Keratinocyte (primary cell): ENCODE data around the gene PACSIN2. TPM values are rescaled to one million over a fixed set of nuclear protein-coding genes. Genes with fewer than 3 reads are reported as not detected.

ENCODE experiments used
- DNase-seq: peaks from one replicate; pipeline ENCODE4 v3.0.0-alpha.2; 2011; ENCODE audit warnings: low read depth, missing footprints, low spot score
- FAIRE-seq: peaks from 2 replicates; lab custom pipeline; 2011; peaks lifted over from hg19 to GRCh38; lab: Jason Lieb, UNC
- H2AFZ ChIP-seq: 2 replicates; pipeline ENCODE4 v1.6.0; 2012; ENCODE audit warnings: low read length, control low read depth, inconsistent platforms; ENCODE audit not compliant: control insufficient read depth
- H3K27ac ChIP-seq: 2 replicates; pipeline ENCODE4 v1.5.1; 2011; ENCODE audit warnings: low read length; ENCODE audit not compliant: control insufficient read depth, insufficient read depth
- H3K27me3 ChIP-seq: 3 replicates; pipeline ENCODE4 v1.6.0; 2011; ENCODE audit warnings: low read length; ENCODE audit not compliant: control insufficient read depth, insufficient read depth; ENCODE audit errors: extremely low read depth
- H3K36me3 ChIP-seq, 2 experiments: 2 replicates in 1 of 2; 3 replicates in 1 of 2; pipeline ENCODE4 v1.5.1; 2011; ENCODE audit warnings: low read length in 2 of 2, mild to moderate bottlenecking in 1 of 2; ENCODE audit not compliant: control insufficient read depth in 2 of 2, insufficient read depth in 2 of 2; ENCODE audit errors: extremely low read depth in 1 of 2
- H3K4me1 ChIP-seq: 3 replicates; pipeline ENCODE4 v1.5.1; 2011; ENCODE audit warnings: low read length; ENCODE audit not compliant: control insufficient read depth, insufficient read depth; ENCODE audit errors: extremely low read depth
- H3K4me2 ChIP-seq: 3 replicates; pipeline ENCODE4 v1.6.0; 2011; ENCODE audit warnings: low read depth, low read length; ENCODE audit not compliant: control insufficient read depth, insufficient read depth; ENCODE audit errors: extremely low read depth
- H3K4me3 ChIP-seq, 3 experiments: fragments of 200-600 bp in 1 of 3; sonication (generic) in 1 of 3; 2 replicates in 2 of 3; 3 replicates in 1 of 3; pipeline ENCODE4 v1.5.1; 2011 to 2016; ENCODE audit warnings: low read length in 3 of 3, mild to moderate bottlenecking in 3 of 3, control low read depth in 2 of 3, inconsistent platforms in 1 of 3, low read depth in 1 of 3, mixed read lengths in 1 of 3, mixed run types in 1 of 3, moderate library complexity in 1 of 3; ENCODE audit not compliant: control insufficient read depth in 2 of 3, insufficient read depth in 2 of 3; ENCODE audit errors: extremely low read depth in 1 of 3
- H3K79me2 ChIP-seq: 2 replicates; pipeline ENCODE4 v1.6.0; 2012; ENCODE audit warnings: low read length; ENCODE audit not compliant: control insufficient read depth, insufficient read depth
- H3K9ac ChIP-seq: 3 replicates; pipeline ENCODE4 v1.6.0; 2011; ENCODE audit warnings: low read length; ENCODE audit not compliant: control insufficient read depth, insufficient read depth; ENCODE audit errors: extremely low read depth
- H3K9me1 ChIP-seq: 3 replicates; pipeline ENCODE4 v1.6.0; 2011; ENCODE audit warnings: low read length; ENCODE audit not compliant: control insufficient read depth, insufficient read depth; ENCODE audit errors: extremely low read depth
- H3K9me3 ChIP-seq: 2 replicates; pipeline ENCODE4 v1.5.1; 2012; ENCODE audit warnings: low read depth, low read length; ENCODE audit not compliant: control insufficient read depth
- H4K20me1 ChIP-seq: 3 replicates; pipeline ENCODE4 v1.6.0; 2011; ENCODE audit warnings: low read length; ENCODE audit not compliant: control insufficient read depth, insufficient read depth; ENCODE audit errors: extremely low read depth
- CTCF ChIP-seq, 3 experiments: IDR thresholded peaks in 1 of 3; conservative IDR thresholded peaks in 1 of 3; optimal IDR thresholded peaks in 1 of 3; 2 replicates in 2 of 3; 3 replicates in 1 of 3; pipeline versions ENCODE3 to v1.5.1; 2011; ENCODE audit warnings: low read length in 3 of 3, mild to moderate bottlenecking in 3 of 3, moderate library complexity in 2 of 3, control low read depth in 1 of 3, inconsistent platforms in 1 of 3; ENCODE audit not compliant: insufficient read depth in 2 of 3; ENCODE audit errors: extremely low read depth in 1 of 3
- EZH2 ChIP-seq: IDR thresholded peaks from one replicate; pipeline ENCODE4 v1.6.1; 2012; ENCODE audit warnings: inconsistent platforms, mild to moderate bottlenecking, low read length, moderate library complexity
- dilution Hi-C: fragments of 300-500 bp; cut with MboI; formaldehyde crosslinking; loops from one replicate; pipeline ENCODE4 v1.7.0; 2020; ENCODE audit warnings: low sequenced_read_pairs; ENCODE audit not compliant: extremely low pct_ligation_motif_present
- polyA plus RNA-seq, 5 experiments: library from polyadenylated mRNA; depleted of rRNA in 3 of 5; stranded (reverse) in 3 of 5; stranded (forward) in 1 of 5; unstranded in 1 of 5; fragments of >200 nt; gene quantifications; 1 replicate in 1 of 5; 2 replicates in 3 of 5; 3 replicates in 1 of 5; pipeline versions ENCODE4 v1.2.1 to v1.2.3, GENCODE V29; 2011 to 2012; ENCODE audit warnings: missing spikeins in 2 of 5, low read depth in 1 of 5, low replicate concordance in 1 of 5

The PACSIN2 gene
- polyA plus RNA-seq, 1 donor (not counting 4 experiments of a cell fraction or from before 2014, with no cell fraction given), result 55.5 TPM

- Histone ChIP-seq H3K9me1 (no peaks in the 10 kb centered on the region), H3K27ac (no peak overlapping the region), H3K79me2 (no peaks in the 10 kb centered on the region), H3K9me3 (no peaks in the 10 kb centered on the region), H3K9ac (no peak overlapping the region), H3K4me3 (no peak overlapping the region), H2AFZ (no peak overlapping the region), H3K4me1 (no peaks in the 10 kb centered on the region), H4K20me1 (peaks cover 2% of the 10 kb centered on the region), H3K27me3 (no peaks in the 10 kb centered on the region), H3K36me3 (peaks cover 44 to 58% of the 10 kb centered on the region in 2 experiments), H3K4me2 (no peak overlapping the region)
- dilution Hi-C loops, result no loop called here
- TF ChIP-seq CTCF (optimal IDR thresholded peaks at IDR 0.05 in 1 of 3, IDR thresholded peaks at IDR 0.05 in 1 of 3, conservative IDR thresholded peaks at IDR 0.05 in 1 of 3; ENCODE audit: extremely low read depth in 1 of 3, insufficient read depth in 2 of 3, low read length in 3 of 3) (no peak), EZH2 (no peak)
- DNase-seq (no peak), FAIRE-seq (no peak)
Observed at GRCh38 chr22:42879371-42880021, 135.5 kb downstream of the PACSIN2 start.

- no peak overlapping the region for H3K4me3 ChIP-seq
- FAIRE-seq (no peak), DNase-seq (no peak)
- H2AFZ ChIP-seq, result no peak overlapping the region
- dilution Hi-C loops, result no loop called here
- H3K9ac ChIP-seq, result no peak overlapping the region
- peaks cover 45 to 52% of the 10 kb centered on the region in 2 experiments for H3K36me3 ChIP-seq
- H3K4me2 ChIP-seq, result no peak overlapping the region
- H3K79me2 ChIP-seq, result no peaks in the 10 kb centered on the region
- H3K4me1 ChIP-seq, result no peaks in the 10 kb centered on the region
- peaks cover 2% of the 10 kb centered on the region for H4K20me1 ChIP-seq
- TF ChIP-seq EZH2 (no peak), CTCF (optimal IDR thresholded peaks at IDR 0.05 in 1 of 3, IDR thresholded peaks at IDR 0.05 in 1 of 3, conservative IDR thresholded peaks at IDR 0.05 in 1 of 3; ENCODE audit: extremely low read depth in 1 of 3, insufficient read depth in 2 of 3, low read length in 3 of 3) (no peak)
- no peaks in the 10 kb centered on the region for H3K9me3 ChIP-seq
- no peaks in the 10 kb centered on the region for H3K27me3 ChIP-seq
- no peaks in the 10 kb centered on the region for H3K9me1 ChIP-seq
- no peak overlapping the region for H3K27ac ChIP-seq
Observed at GRCh38 chr22:42878561-42879305, 136.2 kb downstream of the PACSIN2 start.
